PFSK-1 (cell line): ENCODE results near the gene SUN5.

ENCODE experiments used
- FOXP2 ChIP-seq: optimal IDR thresholded peaks from 2 replicates; pipeline ENCODE3; 2011; ENCODE audit warnings: borderline replicate concordance, control low read depth, inconsistent platforms; ENCODE audit not compliant: insufficient read depth; ENCODE audit errors: extremely low read length, extremely low read depth
- POLR2AphosphoS5 ChIP-seq: IDR thresholded peaks from 2 replicates; pipeline ENCODE4 v1.6.1; 2012; ENCODE audit warnings: low read depth, mild to moderate bottlenecking, control low read depth, low read length, moderate library complexity
- SIN3A ChIP-seq: IDR thresholded peaks from 2 replicates; pipeline ENCODE4 v1.6.1; 2012; ENCODE audit warnings: mild to moderate bottlenecking, low read length, moderate library complexity, borderline replicate concordance; ENCODE audit not compliant: insufficient read depth
- TAF1 ChIP-seq: IDR thresholded peaks from 2 replicates; pipeline ENCODE4 v1.6.1; 2012; ENCODE audit warnings: low read length, control low read depth, borderline replicate concordance; ENCODE audit not compliant: insufficient read depth
- TF ChIP-seq, protein P1 (sequence below), 2 experiments: IDR thresholded peaks; 2 replicates each; pipeline versions ENCODE4 v1.6.1 to v1.8.0; 2011 to 2012; ENCODE audit warnings: low read depth in 2 of 2, low read length in 2 of 2, control low read depth in 1 of 2, inconsistent platforms in 1 of 2, mild to moderate bottlenecking in 1 of 2, moderate library complexity in 1 of 2; ENCODE audit not compliant: insufficient read depth in 1 of 2

The SUN5 gene

DNA sequence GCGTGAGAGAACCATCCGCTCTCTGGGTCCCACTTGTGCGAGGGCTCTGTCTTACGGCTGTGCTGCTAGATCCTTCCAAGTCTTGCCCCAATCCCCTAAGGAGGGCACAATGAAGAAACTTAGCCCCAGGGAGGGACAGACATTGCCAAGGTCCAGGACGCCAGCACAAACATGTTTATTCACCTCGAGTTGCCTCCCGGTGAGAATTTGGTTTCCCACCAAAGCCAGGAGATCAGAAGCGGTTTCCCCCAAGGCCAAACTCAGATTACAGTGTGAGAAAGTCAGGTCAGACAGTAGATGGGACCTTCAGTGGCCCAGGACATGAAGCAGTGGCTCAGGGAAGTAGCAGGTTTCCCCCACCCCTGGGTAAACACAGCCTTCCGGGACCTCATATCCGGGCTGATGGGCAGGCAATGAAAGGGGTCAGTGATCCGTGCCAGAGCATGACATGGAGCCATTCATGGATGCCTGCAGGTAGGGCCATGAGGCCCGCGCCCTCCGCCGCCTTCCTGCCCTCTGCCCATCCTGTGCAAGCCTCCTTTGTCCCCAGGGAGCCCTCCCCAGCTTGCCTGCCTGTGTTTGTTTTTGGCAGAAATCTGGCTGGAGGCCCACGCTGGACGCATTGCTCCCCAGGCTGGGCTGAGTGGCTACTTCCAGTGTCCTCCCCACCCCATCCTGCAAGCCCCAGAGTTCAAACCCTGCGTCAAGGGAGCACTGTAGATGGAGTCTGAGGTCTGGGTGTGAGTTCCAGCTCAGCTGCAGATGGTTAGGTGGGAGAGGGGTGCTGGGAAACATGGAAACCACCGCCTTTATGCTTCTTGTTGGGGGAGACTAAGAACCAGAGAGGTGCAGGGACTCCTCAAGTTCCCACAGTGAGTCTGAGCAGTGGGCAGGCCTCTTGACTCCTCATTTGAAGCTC lies 5.2 kb upstream of the SUN5 start:
- peak; percentile 63 for TF ChIP-seq FOXP2
- TF ChIP-seq POLR2AphosphoS5, result no peak

DNA sequence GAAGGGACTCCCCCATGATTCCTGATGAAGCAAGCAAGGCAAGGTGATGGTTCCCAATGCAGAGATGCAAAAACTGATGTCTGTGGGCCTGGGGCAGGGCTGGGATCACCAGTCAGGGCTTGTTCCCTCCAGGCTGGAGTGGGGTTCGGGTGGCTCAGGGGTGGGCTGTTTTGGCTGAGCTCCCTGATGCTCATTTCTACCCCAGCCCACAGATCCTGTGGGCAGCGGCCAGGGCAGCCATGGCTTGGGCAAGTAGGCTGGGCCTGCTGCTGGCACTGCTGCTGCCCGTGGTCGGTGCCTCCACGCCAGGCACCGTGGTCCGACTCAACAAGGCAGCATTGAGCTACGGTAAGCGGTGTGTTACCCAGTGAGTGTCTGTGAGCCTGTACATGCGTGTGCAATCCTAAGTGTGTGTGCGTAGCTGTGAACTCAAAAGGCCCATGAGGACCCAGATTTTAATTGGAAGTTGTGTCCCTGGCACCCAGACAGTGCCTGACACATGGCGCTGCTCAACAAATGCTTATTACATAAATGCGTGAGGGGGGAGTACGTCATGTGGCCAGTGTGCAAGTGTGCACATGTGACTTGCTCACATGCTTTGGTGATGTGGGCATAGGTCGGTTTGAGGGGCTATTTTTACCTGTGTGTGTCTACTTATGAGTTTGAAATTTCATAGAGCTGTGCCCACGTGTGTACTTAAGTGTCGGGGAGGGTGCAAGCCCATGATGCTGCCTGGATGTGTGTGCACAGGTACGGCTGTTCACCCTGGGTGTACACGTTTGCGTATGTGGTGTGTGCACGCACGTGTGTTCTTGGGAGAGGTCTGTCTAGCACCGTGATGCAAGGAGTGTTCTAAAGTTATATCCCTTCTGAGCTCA lies 4.3 kb upstream of the SUN5 start:
- TF ChIP-seq SIN3A (no peak), FOXP2 (no peak), TAF1 (no peak), POLR2AphosphoS5 (no peak)
- TF ChIP-seq, protein P1, sequence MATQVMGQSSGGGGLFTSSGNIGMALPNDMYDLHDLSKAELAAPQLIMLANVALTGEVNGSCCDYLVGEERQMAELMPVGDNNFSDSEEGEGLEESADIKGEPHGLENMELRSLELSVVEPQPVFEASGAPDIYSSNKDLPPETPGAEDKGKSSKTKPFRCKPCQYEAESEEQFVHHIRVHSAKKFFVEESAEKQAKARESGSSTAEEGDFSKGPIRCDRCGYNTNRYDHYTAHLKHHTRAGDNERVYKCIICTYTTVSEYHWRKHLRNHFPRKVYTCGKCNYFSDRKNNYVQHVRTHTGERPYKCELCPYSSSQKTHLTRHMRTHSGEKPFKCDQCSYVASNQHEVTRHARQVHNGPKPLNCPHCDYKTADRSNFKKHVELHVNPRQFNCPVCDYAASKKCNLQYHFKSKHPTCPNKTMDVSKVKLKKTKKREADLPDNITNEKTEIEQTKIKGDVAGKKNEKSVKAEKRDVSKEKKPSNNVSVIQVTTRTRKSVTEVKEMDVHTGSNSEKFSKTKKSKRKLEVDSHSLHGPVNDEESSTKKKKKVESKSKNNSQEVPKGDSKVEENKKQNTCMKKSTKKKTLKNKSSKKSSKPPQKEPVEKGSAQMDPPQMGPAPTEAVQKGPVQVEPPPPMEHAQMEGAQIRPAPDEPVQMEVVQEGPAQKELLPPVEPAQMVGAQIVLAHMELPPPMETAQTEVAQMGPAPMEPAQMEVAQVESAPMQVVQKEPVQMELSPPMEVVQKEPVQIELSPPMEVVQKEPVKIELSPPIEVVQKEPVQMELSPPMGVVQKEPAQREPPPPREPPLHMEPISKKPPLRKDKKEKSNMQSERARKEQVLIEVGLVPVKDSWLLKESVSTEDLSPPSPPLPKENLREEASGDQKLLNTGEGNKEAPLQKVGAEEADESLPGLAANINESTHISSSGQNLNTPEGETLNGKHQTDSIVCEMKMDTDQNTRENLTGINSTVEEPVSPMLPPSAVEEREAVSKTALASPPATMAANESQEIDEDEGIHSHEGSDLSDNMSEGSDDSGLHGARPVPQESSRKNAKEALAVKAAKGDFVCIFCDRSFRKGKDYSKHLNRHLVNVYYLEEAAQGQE (IDR thresholded peaks at IDR 0.05; ENCODE audit: insufficient read depth in 1 of 2, low read depth in 2 of 2, low read length in 2 of 2), result no peak

DNA sequence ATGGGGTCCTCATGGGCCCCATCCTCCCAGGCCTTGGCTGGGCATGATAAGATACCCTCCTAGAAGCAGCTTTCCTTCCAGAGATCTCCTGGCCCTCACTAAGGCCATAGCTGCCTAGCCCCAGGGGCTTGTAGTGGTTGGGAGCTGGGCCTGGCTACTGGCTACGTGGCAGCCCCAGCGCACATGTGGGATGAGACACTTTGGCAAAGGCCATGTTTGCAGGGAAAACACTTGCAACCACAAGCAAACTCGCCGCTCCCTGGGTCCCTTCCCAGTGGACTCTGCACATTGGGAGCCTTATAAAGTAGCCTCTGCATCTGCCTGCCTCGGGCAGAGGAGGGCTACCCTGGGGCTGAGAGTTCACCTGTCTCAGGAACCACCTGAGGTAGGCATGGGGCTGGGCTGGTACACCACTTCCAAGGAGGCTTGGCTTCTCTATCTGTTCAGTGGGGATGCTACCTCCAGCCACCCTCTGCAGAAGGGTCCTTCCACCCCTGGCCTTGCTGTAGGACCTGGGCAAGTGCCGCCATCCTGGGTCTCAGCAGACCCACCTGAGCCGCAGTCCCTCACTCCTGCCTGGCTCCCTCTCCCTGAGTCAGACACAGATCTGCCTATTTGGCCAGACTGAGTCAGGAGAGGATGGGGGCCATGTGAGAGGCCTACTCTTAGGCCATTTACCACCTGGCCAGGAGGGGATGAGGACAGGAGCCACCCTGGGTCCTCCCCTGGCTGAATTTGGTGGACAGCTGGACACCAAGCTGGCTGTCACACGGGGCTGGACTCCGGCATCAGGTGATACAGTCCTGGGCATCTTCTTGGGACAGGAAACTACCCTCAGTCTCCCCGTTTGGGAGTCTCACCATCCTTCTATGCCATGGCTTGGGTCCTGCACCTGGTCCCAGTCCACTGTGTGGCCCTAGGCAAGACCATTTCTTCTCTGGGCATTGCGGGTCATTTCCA lies 3.4 kb upstream of the SUN5 start, which contains the start of gene BPIFB2:
Gene BPIFB2, plus strand, starts transcription at position 329 of the 960 bp plus-strand sequence. CDS start 871 bp downstream, outside the sequence.
- TF ChIP-seq FOXP2 (no peak), POLR2AphosphoS5 (no peak), SIN3A (no peak), TAF1 (no peak)
- TF ChIP-seq, protein P1 (IDR thresholded peaks at IDR 0.05; ENCODE audit: insufficient read depth in 1 of 2, low read depth in 2 of 2, low read length in 2 of 2), result no peak

DNA sequence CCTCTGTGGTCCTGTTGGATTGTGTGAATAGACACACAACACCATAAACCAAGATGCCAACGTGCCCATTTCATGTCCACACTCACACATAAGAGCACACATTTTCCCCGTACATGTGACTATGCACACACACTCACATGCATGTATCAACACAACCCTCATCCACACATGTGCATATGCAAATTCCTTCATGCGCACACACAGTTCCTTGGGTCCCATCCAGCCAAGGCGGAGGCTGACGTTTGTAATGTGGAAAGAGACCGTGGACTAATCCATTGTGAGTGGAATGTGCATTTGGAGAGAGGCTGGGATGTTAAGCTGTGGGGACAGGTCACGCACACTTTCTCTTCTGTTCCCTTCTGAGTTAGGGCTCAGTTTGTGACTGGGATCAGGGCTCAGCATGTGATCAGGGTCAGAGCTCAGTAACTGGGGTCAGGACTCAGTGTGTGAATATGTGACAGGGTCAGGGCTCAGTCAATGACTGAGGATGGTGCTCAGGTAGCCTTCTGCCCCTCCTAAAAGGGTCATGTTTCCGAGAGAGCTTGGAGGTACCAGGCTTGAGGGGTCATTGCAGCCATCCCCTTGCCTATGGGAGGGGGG lies 2.6 kb upstream of the SUN5 start:
- TF ChIP-seq SIN3A, result no peak
- no peak for TF ChIP-seq TAF1
- TF ChIP-seq, protein P1 (IDR thresholded peaks at IDR 0.05; ENCODE audit: insufficient read depth in 1 of 2, low read depth in 2 of 2, low read length in 2 of 2), result no peak
- TF ChIP-seq POLR2AphosphoS5, result no peak
- TF ChIP-seq FOXP2, result no peak
